Measurements from ENCODE around the gene PARD3. TPM values are rescaled to one million over a fixed set of nuclear protein-coding genes. Genes with fewer than 3 reads are reported as not detected.

Gene PARD3
- total RNA-seq, 4 donors from 2014 or later = 150 to 172 (median 165) TPM

GRCh38 chr10:34063592-34063991, 751.5 kb downstream of the PARD3 start:
- no peak overlapping the region for H3K4me3 ChIP-seq (ENCODE audit: low read depth, poor library complexity, severe bottlenecking)
- WGBS, 2 donors = 100% methylated on average over 1 of the region's 1 CpG
- TF ChIP-seq POLR2A (IDR thresholded peaks at IDR 0.05) (no peak), CTCF (IDR thresholded peaks at IDR 0.05) (no peak)
- intact Hi-C loops (cut with DNase I; ENCODE audit: low total_unique reads) = no loop called here
- no peak for DNase-seq (ENCODE audit: low spot score in 2 of 2)

- intact Hi-C loops (cut with DNase I; ENCODE audit: low total_unique reads) = no loop called here
- H3K4me3 ChIP-seq (ENCODE audit: low read depth, poor library complexity, severe bottlenecking) = no peak overlapping the region
- TF ChIP-seq POLR2A (IDR thresholded peaks at IDR 0.05) (no peak), CTCF (IDR thresholded peaks at IDR 0.05) (no peak)
- no peak for DNase-seq (ENCODE audit: low spot score in 2 of 2)
These were observed 753.3 kb downstream of the PARD3 start for GRCh38 chr10:34061841-34062240.
